Gastroesophageal sphincter (tissue), 3 donors: Measurements from ENCODE around the gene CCDC197.

Experiments
- CTCF ChIP-seq, 4 experiments: fragments of 200-600 bp in 2 of 4; fragments of 450-650 bp in 2 of 4; sonication (generic) in 1 of 4; IDR thresholded peaks; one replicate each; pipeline ENCODE4 v1.5.1; 2017 to 2019; ENCODE audit warnings: antibody characterized with exemption in 4 of 4, mild to moderate bottlenecking in 2 of 4, moderate library complexity in 2 of 4
- POLR2AphosphoS5 ChIP-seq: sonication (generic); formaldehyde crosslinking; IDR thresholded peaks from one replicate; pipeline ENCODE4 v1.6.1; 2017; ENCODE audit warnings: antibody characterized with exemption

- no peak for TF ChIP-seq CTCF (IDR thresholded peaks at IDR 0.05)
- no peak for TF ChIP-seq POLR2AphosphoS5
Measured at GRCh38 chr14:93981316-93982229, 15.5 kb upstream of the CCDC197 start.
